Gastroesophageal sphincter (tissue), 4 donors: ENCODE measurements around the gene CPEB1. TPM values are rescaled to one million over a fixed set of nuclear protein-coding genes. Genes with fewer than 3 reads are reported as not detected.
"Not testable (repeated sequence)": the region's sequence is repeated elsewhere in the genome, so short reads cannot be mapped to it uniquely, and the experiment has no call there.

Experiments used
- ATAC-seq: fragments of 150-250 bp; one replicate; pipeline ENCODE4 v1.9.1; 2016; ENCODE audit warnings: mild to moderate bottlenecking, moderate library complexity
- H3K27ac ChIP-seq, 4 donors: fragments of 200-600 bp; sonication (generic) in 3 of 4; 1 replicate in 3 of 4; 2 replicates in 1 of 4; pipeline ENCODE4 v1.5.1; 2016 to 2019
- H3K27me3 ChIP-seq: fragments of 200-600 bp; sonication (generic); one replicate; pipeline ENCODE4 v1.5.1; 2019
- H3K36me3 ChIP-seq, 2 donors: fragments of 200-600 bp; sonication (generic); one replicate each; pipeline ENCODE4 v1.5.1; 2019; ENCODE audit warnings: control low read depth in 1 of 2
- H3K4me1 ChIP-seq, 3 donors: fragments of 200-600 bp; sonication (generic); 1 replicate in 2 of 3; 2 replicates in 1 of 3; pipeline ENCODE4 v1.5.1; 2016 to 2019; ENCODE audit warnings: control low read depth in 2 of 3
- H3K4me3 ChIP-seq, 2 donors: fragments of 200-600 bp; sonication (generic); one replicate each; pipeline ENCODE4 v1.5.1; 2019; ENCODE audit warnings: mild to moderate bottlenecking in 1 of 2, moderate library complexity in 1 of 2
- H3K9me3 ChIP-seq, 3 donors: fragments of 200-600 bp; sonication (generic); one replicate each; pipeline ENCODE4 v1.5.1; 2017 to 2019; ENCODE audit warnings: control low read depth in 2 of 3
- EP300 ChIP-seq: sonication (generic); formaldehyde crosslinking; IDR thresholded peaks from one replicate; pipeline ENCODE4 v1.6.1; 2017; ENCODE audit warnings: antibody characterized with exemption, mild to moderate bottlenecking
- POLR2A ChIP-seq, 2 donors: fragments of 450-650 bp; IDR thresholded peaks; one replicate each; pipeline ENCODE4 v1.6.1; 2017; ENCODE audit warnings: antibody characterized with exemption in 2 of 2, mild to moderate bottlenecking in 2 of 2, moderate library complexity in 1 of 2
- POLR2AphosphoS5 ChIP-seq: sonication (generic); formaldehyde crosslinking; IDR thresholded peaks from one replicate; pipeline ENCODE4 v1.6.1; 2017; ENCODE audit warnings: antibody characterized with exemption
- WGBS, 2 donors: methylation state at CpG; one replicate each; pipeline ENCODE4 v1.1.5; 2018; ENCODE audit warnings: low coverage in 1 of 2; 5-methylcytosine and 5-hydroxymethylcytosine counted together
- total RNA-seq, 4 donors: library from RNA; depleted of rRNA; stranded (reverse); fragments of >200 nt; gene quantifications; one replicate each; pipeline ENCODE4 v1.1.0, GENCODE V29; 2016
- TF ChIP-seq, protein P1 (sequence below), 4 experiments: fragments of 200-600 bp in 2 of 4; fragments of 450-650 bp in 2 of 4; sonication (generic) in 1 of 4; IDR thresholded peaks; one replicate each; pipeline ENCODE4 v1.5.1; 2017 to 2019; ENCODE audit warnings: antibody characterized with exemption in 4 of 4, mild to moderate bottlenecking in 2 of 4, moderate library complexity in 2 of 4

The CPEB1 gene
- total RNA-seq, 4 donors from 2014 or later: 3.2 to 7.8 (median 5.3) TPM

GRCh38 chr15:82537351-82537908, 109.7 kb downstream of the CPEB1 start:
- no peak for ATAC-seq
- TF ChIP-seq POLR2A (IDR thresholded peaks at IDR 0.05): no peak
- no peak for TF ChIP-seq EP300
- no peak for TF ChIP-seq POLR2AphosphoS5
- TF ChIP-seq, protein P1, sequence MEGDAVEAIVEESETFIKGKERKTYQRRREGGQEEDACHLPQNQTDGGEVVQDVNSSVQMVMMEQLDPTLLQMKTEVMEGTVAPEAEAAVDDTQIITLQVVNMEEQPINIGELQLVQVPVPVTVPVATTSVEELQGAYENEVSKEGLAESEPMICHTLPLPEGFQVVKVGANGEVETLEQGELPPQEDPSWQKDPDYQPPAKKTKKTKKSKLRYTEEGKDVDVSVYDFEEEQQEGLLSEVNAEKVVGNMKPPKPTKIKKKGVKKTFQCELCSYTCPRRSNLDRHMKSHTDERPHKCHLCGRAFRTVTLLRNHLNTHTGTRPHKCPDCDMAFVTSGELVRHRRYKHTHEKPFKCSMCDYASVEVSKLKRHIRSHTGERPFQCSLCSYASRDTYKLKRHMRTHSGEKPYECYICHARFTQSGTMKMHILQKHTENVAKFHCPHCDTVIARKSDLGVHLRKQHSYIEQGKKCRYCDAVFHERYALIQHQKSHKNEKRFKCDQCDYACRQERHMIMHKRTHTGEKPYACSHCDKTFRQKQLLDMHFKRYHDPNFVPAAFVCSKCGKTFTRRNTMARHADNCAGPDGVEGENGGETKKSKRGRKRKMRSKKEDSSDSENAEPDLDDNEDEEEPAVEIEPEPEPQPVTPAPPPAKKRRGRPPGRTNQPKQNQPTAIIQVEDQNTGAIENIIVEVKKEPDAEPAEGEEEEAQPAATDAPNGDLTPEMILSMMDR (IDR thresholded peaks at IDR 0.05): no peak
- H3K4me1 ChIP-seq: peaks cover 0 to 37% (median 12%) of the 10 kb centered on the region in 3 donors
- WGBS, 2 donors: 64 to 88% methylated on average over 3 to 4 of the region's 4 CpGs
- H3K9me3 ChIP-seq: no peaks in the 10 kb centered on the region
- no peaks in the 10 kb centered on the region for H3K27me3 ChIP-seq
- H3K36me3 ChIP-seq: peaks cover 0 to 67% of the 10 kb centered on the region in 2 donors
- H3K27ac ChIP-seq: no peak overlapping the region
- H3K4me3 ChIP-seq: no peak overlapping the region

DNA sequence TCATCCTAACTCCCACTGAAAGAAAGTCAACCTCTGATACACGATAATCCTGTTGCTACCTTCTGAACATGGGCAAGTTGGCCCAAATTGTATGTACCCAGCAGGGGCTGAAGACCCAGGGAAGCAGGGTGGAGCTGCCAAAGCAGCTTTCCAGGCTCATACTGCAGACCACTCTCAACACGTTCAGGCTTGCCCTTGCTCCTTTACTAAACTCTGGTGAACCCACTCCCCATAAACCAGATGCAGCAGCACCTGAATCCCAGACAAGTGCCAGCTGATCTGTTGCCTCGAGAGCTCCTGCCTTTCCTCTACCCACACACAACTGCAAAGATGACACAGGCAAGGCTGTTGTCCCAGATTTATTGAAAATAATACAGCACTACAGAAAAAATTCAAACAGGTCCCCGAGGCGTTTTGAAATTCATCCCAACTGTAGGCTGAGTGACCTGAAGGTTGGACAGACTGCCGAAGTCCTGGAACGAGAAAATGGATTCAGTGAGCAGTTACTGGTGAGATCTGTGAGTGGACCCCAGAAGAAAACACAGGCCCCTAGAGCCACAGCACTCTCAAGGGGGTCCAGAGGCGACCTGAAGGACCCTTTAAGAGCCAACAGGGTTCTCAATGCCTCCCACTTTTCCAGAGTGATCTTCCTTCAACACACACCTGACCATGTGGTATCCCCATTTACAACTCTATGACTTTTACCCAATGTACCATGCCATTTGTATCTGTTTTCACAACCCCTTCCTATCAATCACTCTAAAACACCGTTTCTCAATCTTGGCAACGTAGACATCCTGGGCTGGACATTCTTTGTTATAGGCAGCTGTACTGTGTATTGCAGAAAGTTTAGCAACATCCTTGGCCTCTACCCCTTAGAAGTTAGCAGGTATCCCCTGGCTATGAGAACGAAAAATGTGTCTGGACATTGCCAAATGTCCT, 110.5 kb downstream of the CPEB1 start:
- WGBS, 2 donors: 56 to 59% methylated on average over 8 to 9 of the region's 11 CpGs
- Histone ChIP-seq H3K9me3 (no peaks in the 10 kb centered on the region), H3K27ac (no peak overlapping the region), H3K27me3 (no peaks in the 10 kb centered on the region), H3K36me3 (peaks cover 0 to 68% of the 10 kb centered on the region in 2 donors), H3K4me3 (no peak overlapping the region), H3K4me1 (peaks cover 0 to 36% (median 12%) of the 10 kb centered on the region in 3 donors)
- no peak for ATAC-seq
- TF ChIP-seq, protein P1 (IDR thresholded peaks at IDR 0.05): no peak
- TF ChIP-seq POLR2A (IDR thresholded peaks at IDR 0.05) (no peak), POLR2AphosphoS5 (no peak), EP300 (no peak)

DNA sequence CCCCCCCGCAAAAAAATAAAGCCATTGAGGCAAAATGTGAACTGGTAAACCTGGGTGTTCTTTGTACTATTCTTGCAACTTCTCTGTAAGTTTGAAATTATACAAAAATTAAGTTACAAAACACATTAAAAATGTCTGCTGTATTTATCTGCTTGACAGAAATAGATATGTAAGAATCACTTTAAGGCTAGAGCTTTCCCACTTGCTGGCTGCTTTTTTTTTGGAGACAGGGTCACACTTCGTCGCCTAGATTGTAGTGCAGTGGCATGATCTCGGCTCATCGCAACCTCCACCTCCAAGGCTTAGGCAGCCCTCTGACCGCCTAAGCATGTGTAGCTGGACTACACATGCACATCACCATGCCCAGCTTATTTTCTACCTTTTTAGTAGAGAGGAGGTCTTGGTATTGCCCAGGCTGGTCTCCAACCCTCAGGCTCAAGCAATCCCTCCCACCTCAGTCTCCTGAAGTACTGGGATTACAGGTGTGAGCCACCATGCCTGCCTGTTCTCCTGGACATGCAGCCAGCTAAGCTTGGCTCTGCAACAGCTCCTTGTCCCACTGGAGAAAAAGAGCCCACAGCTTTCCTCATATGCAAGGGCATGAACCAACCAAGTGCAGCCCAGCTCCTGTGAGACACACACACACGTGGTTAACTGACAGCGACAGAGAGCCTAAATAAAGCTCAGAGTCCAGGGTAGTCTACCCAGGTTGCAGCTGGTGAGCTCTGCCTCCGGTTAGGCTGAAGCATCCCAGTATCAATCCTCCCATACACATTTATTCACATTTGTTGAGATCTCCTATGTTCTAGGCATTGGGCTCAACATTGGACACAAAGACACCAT, 111.4 kb downstream of the CPEB1 start:
- whole genome bisulfite sequencing, 2 donors: 48 to 68% methylated on average over 6 of the region's 9 CpGs

GRCh38 chr15:82535151-82535550, 112.0 kb downstream of the CPEB1 start:
- Histone ChIP-seq H3K4me1 (peaks cover 0 to 36% (median 7%) of the 10 kb centered on the region in 3 donors), H3K36me3 (peaks cover 0 to 68% of the 10 kb centered on the region in 2 donors)
- not testable (repeated sequence) for H3K9me3 ChIP-seq, ATAC-seq, H3K27ac ChIP-seq, H3K27me3 ChIP-seq, H3K4me3 ChIP-seq
- 75% methylated on average over 5 of the region's 5 CpGs; no CpG with 5 or more reads in 1 of the 2 donors for WGBS, 2 donors

More for the DNA sequence above, 111.4 kb downstream of the CPEB1 start:
- Histone ChIP-seq H3K9me3 (no peaks in the 10 kb centered on the region), H3K27ac (no peak overlapping the region), H3K4me1 (peaks cover 0 to 31% (median 7%) of the 10 kb centered on the region in 3 donors), H3K4me3 (no peak overlapping the region), H3K27me3 (no peaks in the 10 kb centered on the region), H3K36me3 (peaks cover 0 to 68% of the 10 kb centered on the region in 2 donors)
- no peak for TF ChIP-seq EP300
- no peak for TF ChIP-seq POLR2AphosphoS5
- ATAC-seq: no peak

DNA sequence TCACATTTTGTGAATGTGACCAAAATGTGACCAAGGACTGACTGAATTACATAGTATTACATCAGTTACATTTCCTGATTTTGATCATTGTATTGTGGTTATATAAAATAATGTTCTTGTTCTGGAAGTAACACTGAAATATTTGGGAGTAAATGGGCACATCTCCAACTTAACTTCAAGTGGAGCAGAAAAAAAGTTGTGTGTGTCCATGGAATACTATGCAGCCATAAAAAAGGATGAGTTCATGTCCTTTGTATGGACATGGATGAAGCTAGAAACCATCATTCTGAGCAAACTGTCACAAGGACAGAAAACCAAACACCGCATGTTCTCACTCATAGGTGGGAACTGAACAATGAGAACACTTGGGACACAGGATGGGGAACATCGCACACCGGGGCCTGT, 112.7 kb downstream of the CPEB1 start:
- Histone ChIP-seq H3K36me3 (peaks cover 0 to 68% of the 10 kb centered on the region in 2 donors), H3K4me1 (peaks cover 0 to 34% (median 7%) of the 10 kb centered on the region in 3 donors)
- not testable (repeated sequence) for H3K9me3 ChIP-seq, ATAC-seq, H3K4me3 ChIP-seq, H3K27me3 ChIP-seq, H3K27ac ChIP-seq
- 92% methylated on average over 3 of the region's 3 CpGs; no CpG with 5 or more reads in 1 of the 2 donors for WGBS, 2 donors

GRCh38 chr15:82533801-82534200, 113.4 kb downstream of the CPEB1 start:
- TF ChIP-seq POLR2A (IDR thresholded peaks at IDR 0.05) (no peak), POLR2AphosphoS5 (no peak), EP300 (no peak)
- TF ChIP-seq, protein P1 (IDR thresholded peaks at IDR 0.05): no peak
- Histone ChIP-seq H3K27ac (no peak overlapping the region), H3K4me1 (peaks cover 0 to 28% (median 5%) of the 10 kb centered on the region in 3 donors), H3K27me3 (no peaks in the 10 kb centered on the region), H3K9me3 (no peaks in the 10 kb centered on the region), H3K4me3 (no peak overlapping the region), H3K36me3 (peaks cover 0 to 65% of the 10 kb centered on the region in 2 donors)
- ATAC-seq: no peak
- 100% methylated on average over 1 of the region's 3 CpGs; no CpG with 5 or more reads in 1 of the 2 donors for WGBS, 2 donors
